Progenitor cell of endocrine pancreas (in vitro differentiated cells): ENCODE data around the gene MRFAP1. TPM values are rescaled to one million over a fixed set of nuclear protein-coding genes. Genes with fewer than 3 reads are reported as not detected.
"Not testable (repeated sequence)": the region's sequence is repeated elsewhere in the genome, so short reads cannot be mapped to it uniquely, and the experiment has no call there.

Experiments used
- DNase-seq: peaks from one replicate; pipeline ENCODE4 v3.0.0; 2021; ENCODE audit warnings: low spot score; ENCODE audit not compliant: unreplicated experiment
- H3K27ac Mint-ChIP-seq: 2 replicates; pipeline ENCODE4 v1.8.0; 2021; ENCODE audit warnings: mild to moderate bottlenecking, moderate library complexity, mixed read lengths
- H3K27me3 Mint-ChIP-seq: 2 replicates; pipeline ENCODE4 v1.8.0; 2021; ENCODE audit warnings: mixed read lengths
- H3K36me3 Mint-ChIP-seq: 2 replicates; pipeline ENCODE4 v1.8.0; 2022; ENCODE audit warnings: mixed read lengths; ENCODE audit not compliant: insufficient read depth
- H3K4me1 Mint-ChIP-seq: 2 replicates; pipeline ENCODE4 v1.8.0; 2021; ENCODE audit warnings: low read depth, mixed read lengths
- H3K4me3 Mint-ChIP-seq: 2 replicates; pipeline ENCODE4 v1.8.0; 2021; ENCODE audit warnings: low read depth, mild to moderate bottlenecking, moderate library complexity, mixed read lengths
- H3K9me3 Mint-ChIP-seq: 2 replicates; pipeline ENCODE4 v1.8.0; 2021; ENCODE audit warnings: low read depth, mixed read lengths
- CTCF ChIP-seq: fragments of 200-600 bp; sonication (generic); IDR thresholded peaks from one replicate; pipeline ENCODE4 v1.5.0; 2021; ENCODE audit warnings: antibody characterized with exemption, mild to moderate bottlenecking; ENCODE audit not compliant: unreplicated experiment
- total RNA-seq: library from RNA; stranded (reverse); gene quantifications from 2 replicates; pipeline ENCODE4 v1.2.1, GENCODE V29; 2021

Gene MRFAP1
- total RNA-seq, 1 donor from 2014 or later, result 223 TPM

DNA sequence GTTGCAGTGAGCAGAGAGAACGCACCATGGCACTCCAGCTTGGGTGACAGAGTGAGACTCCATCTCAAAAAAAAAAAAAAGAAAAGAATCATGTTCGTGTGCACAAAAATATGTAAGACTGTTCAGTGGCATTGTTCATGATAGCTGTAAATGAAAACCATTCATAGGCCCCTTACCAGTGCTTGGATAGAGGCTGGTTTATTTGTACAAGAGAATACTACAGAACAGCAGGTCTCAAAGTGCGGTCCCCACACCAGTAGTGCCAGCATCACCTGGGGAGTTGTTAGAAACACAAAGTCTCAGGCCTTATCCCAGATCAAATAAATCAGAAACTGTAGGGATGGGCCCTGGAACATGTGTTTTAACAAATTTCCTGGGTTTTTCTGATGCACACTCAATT, 12.7 kb upstream of the MRFAP1 start:
- TF ChIP-seq CTCF, result no peak
- no peaks in the 10 kb centered on the region for H3K27me3 Mint-ChIP-seq
- no peaks in the 10 kb centered on the region for H3K9me3 Mint-ChIP-seq
- no peaks in the 10 kb centered on the region for H3K4me1 Mint-ChIP-seq
- no peak overlapping the region for H3K27ac Mint-ChIP-seq
- no peaks in the 10 kb centered on the region for H3K36me3 Mint-ChIP-seq
- H3K4me3 Mint-ChIP-seq, result no peak overlapping the region
- no peak for DNase-seq

DNA sequence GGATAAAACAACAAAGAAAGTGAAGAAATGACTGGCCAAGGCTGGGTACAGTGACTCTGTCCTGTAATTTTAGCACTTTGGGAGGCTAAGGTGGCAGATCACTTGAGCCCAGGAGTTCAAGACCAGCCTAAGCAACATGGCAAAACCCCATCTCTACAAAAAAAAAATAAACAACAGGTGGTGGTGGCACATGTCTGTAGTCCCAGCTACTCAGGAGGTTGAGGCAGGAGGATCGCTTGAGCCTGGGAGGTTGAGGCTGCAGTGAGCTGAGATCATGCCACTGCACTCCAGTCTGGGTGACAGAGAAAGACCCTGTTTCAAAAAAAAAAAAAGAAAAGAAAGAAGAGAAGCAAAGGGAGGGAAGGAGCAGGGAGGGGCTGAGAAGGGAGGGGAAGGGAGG, 12.0 kb upstream of the MRFAP1 start:
- H3K4me1 Mint-ChIP-seq, DNase-seq, H3K9me3 Mint-ChIP-seq, H3K36me3 Mint-ChIP-seq, H3K27me3 Mint-ChIP-seq, H3K4me3 Mint-ChIP-seq, H3K27ac Mint-ChIP-seq: not testable (repeated sequence)

GRCh38 chr4:6632125-6632524, 8.4 kb upstream of the MRFAP1 start:
- Mint-ChIP-seq H3K4me3 (no peak overlapping the region), H3K36me3 (no peaks in the 10 kb centered on the region), H3K27me3 (no peaks in the 10 kb centered on the region), H3K4me1 (peaks cover 5% of the 10 kb centered on the region), H3K9me3 (no peaks in the 10 kb centered on the region), H3K27ac (no peak overlapping the region)
- no peak for TF ChIP-seq CTCF
- no peak for DNase-seq

DNA sequence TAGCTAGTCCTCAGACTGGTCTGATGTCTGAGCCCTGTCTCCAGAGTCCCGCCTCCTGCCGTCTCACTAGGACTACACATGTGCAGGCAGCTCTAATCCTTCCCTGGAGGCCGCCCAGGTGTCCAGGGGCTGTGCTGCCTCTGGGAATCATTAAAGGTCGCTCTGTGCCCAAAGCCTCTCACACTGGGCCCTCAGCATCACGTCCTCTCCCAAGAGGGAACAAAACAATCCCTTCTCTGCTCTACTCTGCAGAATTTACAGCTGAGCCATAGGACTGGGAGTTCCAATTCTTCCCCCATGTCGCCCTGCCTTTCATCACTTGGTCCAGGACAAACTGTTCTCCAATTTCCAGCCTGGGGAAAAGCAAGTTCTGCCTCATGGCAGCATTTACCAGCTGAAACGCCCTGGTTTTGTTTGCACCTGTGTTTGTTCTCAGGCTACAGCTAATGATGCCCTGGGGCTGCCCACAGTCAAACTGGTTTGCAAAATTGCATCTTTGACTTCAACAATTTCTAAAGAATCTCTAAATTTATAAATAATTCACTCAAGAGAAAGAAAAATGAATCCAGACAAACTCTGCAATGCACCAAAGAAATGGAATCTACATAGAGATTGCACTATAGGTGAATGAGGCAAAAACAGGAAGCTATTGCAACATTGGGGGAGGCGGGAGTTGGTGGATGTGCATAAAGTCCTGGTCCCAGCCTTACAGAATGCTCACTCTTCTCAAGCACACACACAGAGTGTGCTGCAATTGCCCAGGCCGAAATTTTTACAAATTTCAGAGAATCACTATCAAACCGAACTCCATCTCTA, 7.2 kb upstream of the MRFAP1 start:
- H3K27me3 Mint-ChIP-seq, result no peaks in the 10 kb centered on the region
- no peaks in the 10 kb centered on the region for H3K36me3 Mint-ChIP-seq
- no peak overlapping the region for H3K4me3 Mint-ChIP-seq
- peaks cover 5% of the 10 kb centered on the region for H3K4me1 Mint-ChIP-seq
- TF ChIP-seq CTCF, result no peak
- no peaks in the 10 kb centered on the region for H3K9me3 Mint-ChIP-seq
- DNase-seq, result no peak
- peak overlapping the region; percentile 33 for H3K27ac Mint-ChIP-seq

DNA sequence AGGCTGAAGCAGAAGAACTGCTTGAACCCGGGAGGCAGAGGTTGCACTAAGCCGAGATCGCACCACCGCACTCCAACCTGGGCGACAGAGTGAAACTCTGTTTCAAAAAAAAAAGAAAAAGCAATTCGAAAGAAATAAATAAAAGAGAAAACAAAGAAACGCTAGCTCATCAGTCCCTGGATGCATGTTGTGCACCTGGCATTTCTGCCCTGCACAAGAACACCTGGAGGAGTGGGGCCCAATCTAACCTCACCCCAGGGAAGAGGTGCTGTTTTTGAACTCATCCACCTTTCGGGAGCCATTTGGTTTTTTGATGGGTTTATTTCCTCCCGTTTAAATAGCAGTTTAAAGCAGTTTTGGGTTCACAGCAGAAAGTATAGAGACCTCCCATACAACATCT, 5.7 kb upstream of the MRFAP1 start:
- H3K27ac Mint-ChIP-seq, result no peak overlapping the region
- H3K36me3 Mint-ChIP-seq, result no peaks in the 10 kb centered on the region
- TF ChIP-seq CTCF, result no peak
- peaks cover 5% of the 10 kb centered on the region for H3K4me1 Mint-ChIP-seq
- no peaks in the 10 kb centered on the region for H3K27me3 Mint-ChIP-seq
- H3K9me3 Mint-ChIP-seq, result no peaks in the 10 kb centered on the region
- no peak overlapping the region for H3K4me3 Mint-ChIP-seq
- DNase-seq, result no peak

- DNase-seq, result no peak
- no peak for TF ChIP-seq CTCF
- Mint-ChIP-seq H3K27me3 (no peaks in the 10 kb centered on the region), H3K27ac (no peak overlapping the region), H3K9me3 (no peaks in the 10 kb centered on the region), H3K4me3 (peak overlapping the region; percentile 47), H3K36me3 (peaks cover 10% of the 10 kb centered on the region), H3K4me1 (peaks cover 16% of the 10 kb centered on the region)
These were observed 1.3 kb upstream of the MRFAP1 start for GRCh38 chr4:6639137-6639680.
